ENCODE data around the gene TAF10.

Gene TAF10

GRCh38 chr11:6612213-6613041 lies at the start of gene TAF10:
Gene TAF10 (minus strand): TSS chr11:6612216. CDS start chr11:6612189, 27 bp downstream.
- DNase-seq: peak; percentile 93

- DNase-seq: no peak
These were observed 48.7 kb upstream of the TAF10 start for GRCh38 chr11:6660712-6661111.

GRCh38 chr11:6658647-6659046 lies 46.6 kb upstream of the TAF10 start:
- DNase-seq: no peak

GRCh38 chr11:6657346-6657745 lies 45.3 kb upstream of the TAF10 start:
- DNase-seq: no peak

GRCh38 chr11:6656936-6657335 lies 44.9 kb upstream of the TAF10 start:
- DNase-seq: no peak

- DNase-seq: no peak
These were observed 44.5 kb upstream of the TAF10 start for GRCh38 chr11:6656584-6656915.

DNA sequence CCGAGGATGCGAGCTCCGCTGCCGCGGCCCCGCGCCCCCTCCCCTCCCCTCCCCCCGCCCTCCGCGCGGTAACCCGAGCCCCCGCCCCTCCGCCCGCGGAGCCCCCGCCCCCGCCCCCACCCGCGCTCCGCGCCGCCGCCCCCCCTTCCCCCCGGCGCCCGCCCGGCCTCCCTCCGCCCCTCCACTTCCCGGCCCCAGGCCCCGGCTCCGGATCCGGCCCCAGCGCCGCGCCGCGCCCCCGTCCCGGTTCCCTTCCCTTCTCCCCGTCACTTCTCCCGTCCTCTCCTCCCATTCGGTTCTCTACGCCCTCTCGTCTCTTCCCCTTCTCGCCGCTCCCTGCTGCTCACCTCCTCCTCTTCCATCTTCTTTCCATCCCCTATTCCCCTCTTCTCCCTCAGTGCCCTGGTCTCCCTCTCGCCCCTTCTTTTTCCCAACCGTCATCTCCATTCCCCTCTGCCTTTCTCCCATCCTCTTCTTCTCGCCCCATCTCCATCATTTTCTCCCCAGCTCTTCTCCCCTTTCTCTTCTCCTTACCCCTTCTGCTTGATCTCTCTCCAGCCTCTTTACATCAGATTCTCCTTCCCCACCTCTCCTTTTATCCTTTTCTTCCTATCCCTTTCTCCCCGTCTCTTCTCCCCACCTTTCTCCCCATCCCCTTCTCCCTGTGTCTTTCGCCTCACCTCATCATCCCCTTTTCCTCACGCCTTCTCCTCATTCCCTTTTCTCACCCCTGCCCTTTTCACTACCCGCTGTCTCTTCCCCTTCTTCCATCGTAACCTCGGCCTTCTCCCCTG lies 44.0 kb upstream of the TAF10 start, which contains the start of gene DCHS1:
DCHS1 (minus strand) TSS at position 20 of the 794 bp plus-strand sequence. CDS start 14,196 bp downstream, outside the sequence.
- DNase-seq: no peak

- peak; percentile 47 for DNase-seq
These were observed 43.2 kb upstream of the TAF10 start for GRCh38 chr11:6655020-6655789.

DNA sequence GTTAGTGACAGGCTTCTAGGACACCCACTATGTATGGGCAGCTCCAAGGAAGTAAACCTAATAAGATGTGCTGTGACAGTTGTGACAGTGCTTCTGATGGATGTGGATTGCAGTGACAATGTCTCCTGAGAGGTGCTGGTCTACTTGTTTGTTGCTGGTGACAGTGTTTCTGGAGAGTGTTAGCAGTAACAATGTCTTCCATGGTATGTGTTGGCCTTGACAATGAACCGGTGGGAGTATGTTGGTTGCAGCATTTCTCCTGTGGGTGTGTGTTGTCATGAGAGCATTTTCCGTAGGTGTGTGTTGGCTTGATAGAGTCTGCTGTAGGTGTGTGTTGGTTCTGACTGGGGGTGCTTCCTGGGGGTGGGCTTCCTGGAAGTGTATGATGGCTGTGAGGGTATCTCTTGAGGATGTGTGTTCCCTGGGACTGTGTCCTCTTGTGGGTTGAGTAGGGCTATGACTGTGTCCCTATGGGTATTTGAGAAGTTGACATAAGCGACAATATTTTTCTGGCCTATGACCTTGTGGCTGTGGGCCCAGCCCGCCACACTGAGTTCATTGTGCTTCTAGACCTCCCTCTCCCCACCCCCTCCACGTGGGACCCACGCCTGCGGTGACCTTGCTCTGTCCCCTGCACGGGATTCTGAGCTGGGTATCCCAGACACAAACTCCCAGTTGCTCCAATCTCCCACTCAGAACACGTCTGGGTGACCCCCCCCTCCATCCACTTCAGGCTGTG lies 42.4 kb upstream of the TAF10 start:
- no peak for DNase-seq

GRCh38 chr11:6653656-6654055 lies 41.6 kb upstream of the TAF10 start:
- no peak for DNase-seq

GRCh38 chr11:6653097-6653496 lies 41.1 kb upstream of the TAF10 start:
- no peak for DNase-seq

- no peak for DNase-seq
These were observed 40.2 kb upstream of the TAF10 start for GRCh38 chr11:6652182-6652581.

DNA sequence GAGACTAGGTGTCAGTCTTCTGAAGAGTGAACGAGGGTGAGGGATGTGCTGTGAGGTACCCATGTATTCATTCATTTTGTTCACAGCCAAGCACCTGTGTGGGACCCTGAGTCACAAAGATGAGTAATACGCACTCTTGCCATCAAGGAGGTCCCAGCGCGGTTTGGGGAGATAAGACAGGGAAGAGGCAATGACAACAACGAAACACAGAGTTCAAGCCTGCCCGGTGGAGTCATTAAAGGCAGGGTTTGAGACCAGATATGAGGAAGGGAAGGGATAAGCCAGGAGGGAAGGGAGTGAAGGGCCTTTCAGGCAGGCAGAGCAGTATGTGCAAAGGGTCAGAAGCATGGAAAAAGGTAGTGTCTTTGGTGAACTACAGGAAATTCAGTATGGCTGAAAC lies 39.0 kb upstream of the TAF10 start:
- DNase-seq: peak; percentile 34

- DNase-seq: no peak
These were observed 38.1 kb upstream of the TAF10 start for GRCh38 chr11:6650104-6650503.

- DNase-seq: no peak
These were observed 36.5 kb upstream of the TAF10 start for GRCh38 chr11:6648501-6648900.

DNA sequence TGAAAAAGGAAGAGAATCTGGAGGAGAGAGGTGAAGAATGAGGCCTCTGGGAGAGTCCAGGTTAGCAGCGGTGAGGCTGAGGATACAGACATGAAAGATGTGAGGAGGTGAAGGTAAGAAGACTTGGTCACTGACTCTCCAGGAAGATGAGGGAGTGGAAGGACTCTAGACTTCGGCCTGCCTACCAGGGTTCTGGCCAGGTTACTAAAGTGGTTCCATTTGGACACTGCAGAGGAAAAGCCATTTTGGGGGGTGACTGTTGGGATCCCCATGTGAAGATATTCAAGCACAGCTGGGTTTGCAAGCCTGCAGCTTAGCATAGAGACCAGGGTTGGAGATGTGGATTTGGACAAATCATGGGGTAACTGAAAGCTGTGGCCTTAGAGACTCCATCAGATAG lies 35.8 kb upstream of the TAF10 start:
- no peak for DNase-seq

DNA sequence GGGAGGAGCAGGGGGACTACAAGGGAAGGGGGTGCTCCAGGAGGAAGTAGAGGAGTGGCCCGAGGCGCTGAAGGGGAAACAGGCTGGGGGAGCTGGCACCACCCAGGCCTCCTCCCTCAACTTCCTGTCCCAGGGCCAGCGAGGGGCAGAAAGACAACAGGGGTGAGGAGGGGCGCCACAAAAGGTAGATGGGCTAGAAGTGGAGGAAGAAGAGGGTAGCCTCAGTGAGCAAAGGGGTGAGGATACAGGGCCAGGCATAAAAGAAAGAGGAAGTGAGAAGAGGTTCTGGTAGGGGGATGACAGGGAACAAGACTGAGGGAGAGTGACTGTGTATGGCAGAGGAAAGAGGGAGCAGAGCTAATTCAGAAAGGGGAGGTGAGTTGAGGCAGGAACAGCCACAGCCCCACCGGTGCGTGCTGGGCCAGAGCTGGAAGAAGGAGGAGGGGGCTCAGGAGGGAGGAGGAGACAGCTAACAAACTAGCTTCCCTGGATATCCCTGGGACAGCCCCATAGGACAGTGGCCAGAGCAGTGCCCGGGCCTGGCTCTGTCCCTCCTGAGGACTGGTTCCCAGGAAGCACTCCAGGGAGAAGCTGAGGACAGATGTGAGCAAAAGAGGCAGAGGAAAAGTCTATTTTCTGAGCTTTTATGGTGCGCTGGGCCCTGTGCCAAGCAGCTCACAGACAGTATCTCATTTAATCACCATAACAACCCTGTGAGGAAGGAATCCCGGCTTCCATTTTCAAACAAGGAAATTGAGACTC lies 35.1 kb upstream of the TAF10 start:
- DNase-seq: no peak

DNA sequence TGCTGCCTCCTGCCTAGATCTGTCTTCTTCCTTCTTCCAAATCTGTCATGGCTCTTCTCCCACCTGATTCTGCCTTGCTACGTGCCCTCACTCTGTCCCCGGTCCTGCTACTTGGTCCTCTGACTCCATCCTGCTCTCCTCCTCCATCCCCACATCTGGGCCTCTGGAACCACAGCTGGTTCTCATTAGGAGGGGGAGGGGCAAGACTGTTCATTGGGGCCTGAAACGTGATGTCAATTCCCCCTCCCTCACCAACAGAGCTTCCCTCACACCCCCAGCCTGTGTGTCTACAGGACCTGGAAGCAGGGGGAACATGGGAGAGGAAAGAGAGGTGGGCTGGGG lies 34.5 kb upstream of the TAF10 start:
- DNase-seq: no peak

DNA sequence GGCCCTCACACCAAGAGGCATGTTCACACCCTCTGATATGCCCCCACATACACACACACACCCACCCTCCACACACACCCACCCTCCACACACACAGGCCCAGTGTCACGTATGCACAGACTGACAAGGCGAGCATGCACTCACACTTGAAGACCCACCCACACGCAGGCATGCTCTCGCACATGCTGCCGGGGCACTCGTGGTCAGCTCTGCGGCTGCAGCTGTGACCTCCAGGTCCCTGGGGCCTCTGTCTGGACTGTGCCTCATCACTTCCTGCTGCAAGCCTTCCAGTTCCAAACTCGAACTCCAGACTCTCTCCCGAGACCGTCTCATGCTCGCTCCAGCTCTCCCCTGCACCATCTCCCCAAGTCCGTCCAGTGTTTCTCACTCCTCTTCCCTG lies 34.1 kb upstream of the TAF10 start:
- DNase-seq: no peak

DNA sequence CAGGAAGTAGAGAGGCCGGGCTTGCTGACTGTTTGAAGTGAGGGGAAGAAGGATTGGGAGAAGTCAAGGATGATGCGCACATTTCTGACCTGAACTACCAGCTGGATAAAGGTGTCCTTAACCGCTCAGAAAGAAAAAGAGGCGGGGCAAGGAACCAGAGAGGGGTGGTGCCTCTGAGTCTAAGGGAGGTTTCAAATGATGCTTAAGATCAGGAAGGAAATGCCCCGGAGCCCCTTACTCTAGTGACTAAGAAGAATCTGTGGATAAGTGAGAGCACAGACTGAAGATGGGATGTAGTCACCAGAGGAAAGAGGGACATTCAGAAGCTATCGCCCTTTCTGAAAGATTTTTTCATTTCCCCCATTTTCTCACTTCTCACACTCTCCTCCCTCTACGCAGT lies 30.9 kb upstream of the TAF10 start:
- no peak for DNase-seq

DNA sequence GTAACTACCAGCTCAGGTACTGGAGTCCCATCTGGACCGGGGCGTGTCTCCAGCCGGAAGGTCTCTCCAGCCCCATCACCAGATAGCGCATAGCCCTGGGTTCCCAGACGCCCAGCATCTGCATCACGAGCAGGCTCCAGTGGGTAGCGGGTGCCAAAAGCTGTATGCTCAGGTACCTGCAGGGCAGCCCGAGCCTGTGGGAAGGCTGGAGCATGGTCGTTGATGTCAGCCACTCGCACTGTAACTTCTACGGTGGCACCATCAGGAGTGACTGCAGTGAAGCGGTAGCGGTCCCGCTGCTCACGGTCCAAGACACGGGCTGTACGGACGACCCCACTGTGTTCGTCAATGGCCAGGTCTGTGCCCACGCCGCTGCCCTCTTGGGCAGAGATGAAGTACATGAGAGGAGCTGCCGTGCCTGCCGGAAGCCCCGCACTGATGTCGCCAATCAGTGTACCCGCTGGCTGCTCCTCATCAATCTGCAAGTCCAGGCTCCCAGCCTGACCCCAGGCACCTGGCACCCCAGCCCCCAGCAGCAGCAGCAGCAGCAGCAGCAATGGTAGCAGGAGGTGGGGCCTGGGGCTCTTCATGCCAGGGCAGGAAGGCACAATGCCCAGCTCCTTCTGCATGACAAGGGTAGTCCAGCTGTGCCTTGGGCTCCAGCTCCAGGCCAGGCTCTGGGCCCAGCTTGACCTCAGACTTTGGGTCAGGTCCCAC lies 29.1 kb upstream of the TAF10 start:
- no peak for DNase-seq
